Left renal pelvis (tissue), 4 donors: ENCODE measurements around the gene ATG7. TPM values are rescaled to one million over a fixed set of nuclear protein-coding genes. Genes with fewer than 3 reads are reported as not detected.
"Not testable (repeated sequence)": the region's sequence is repeated elsewhere in the genome, so short reads cannot be mapped to it uniquely, and the experiment has no call there.

ENCODE experiments used
- DNase-seq, 4 donors: peaks; one replicate each; pipeline ENCODE4 v3.0.0-alpha.2; 2013; ENCODE audit warnings: low read depth in 4 of 4, low spot score in 3 of 4
- polyA plus RNA-seq, 4 donors: library from polyadenylated mRNA; unstranded; fragments of 120-200 nt; gene quantifications; one replicate each; pipeline ENCODE4 v1.2.1, GENCODE V29; 2013; ENCODE audit not compliant: insufficient read length in 4 of 4

ATG7 gene
- polyA plus RNA-seq, 4 donors, result 23.5 to 26.3 (median 25.4) TPM

GRCh38 chr3:11346416-11346815 lies 74.2 kb downstream of the ATG7 start:
- no peak for DNase-seq

- not testable (repeated sequence) for DNase-seq
Measured at GRCh38 chr3:11348877-11349276, 76.7 kb downstream of the ATG7 start.

DNA sequence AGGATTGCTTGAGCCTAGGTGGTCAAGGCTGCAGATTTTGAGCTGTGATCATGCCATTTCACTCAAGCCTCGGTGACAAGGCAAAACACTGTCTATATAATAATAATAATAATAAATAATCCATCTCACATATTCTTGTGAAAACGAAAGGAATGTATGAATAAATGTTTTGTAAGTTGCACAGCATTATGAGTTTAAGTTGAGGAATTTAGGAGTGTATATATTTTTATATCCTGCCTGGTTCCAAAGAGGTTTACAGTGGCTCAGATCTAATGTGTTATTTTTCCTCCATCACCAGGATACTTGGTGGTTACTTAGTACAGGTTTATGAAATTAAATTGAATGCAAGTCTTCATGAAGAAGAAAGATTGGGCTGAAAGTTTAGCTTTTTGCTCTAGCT lies 77.2 kb downstream of the ATG7 start:
- DNase-seq, result no peak

DNA sequence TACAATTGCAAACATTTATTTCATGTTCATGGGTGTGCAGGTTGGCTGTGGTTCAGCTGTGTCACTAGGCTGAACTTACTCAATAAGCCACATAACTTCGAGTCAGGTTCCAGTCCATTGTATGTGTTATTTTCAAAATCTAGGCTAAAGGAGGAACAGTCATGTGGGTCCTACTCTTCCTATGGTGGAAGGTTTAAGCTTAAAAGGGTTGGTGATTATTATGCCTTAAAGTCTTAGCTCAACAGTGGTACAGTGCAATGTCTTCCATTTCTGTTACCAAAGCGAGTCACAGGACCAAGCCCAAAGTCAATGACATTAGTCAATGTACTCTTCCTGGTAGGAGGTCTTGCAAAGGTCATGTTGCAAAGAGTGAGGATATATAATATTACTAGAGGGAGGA lies 78.2 kb downstream of the ATG7 start:
- no peak for DNase-seq

DNA sequence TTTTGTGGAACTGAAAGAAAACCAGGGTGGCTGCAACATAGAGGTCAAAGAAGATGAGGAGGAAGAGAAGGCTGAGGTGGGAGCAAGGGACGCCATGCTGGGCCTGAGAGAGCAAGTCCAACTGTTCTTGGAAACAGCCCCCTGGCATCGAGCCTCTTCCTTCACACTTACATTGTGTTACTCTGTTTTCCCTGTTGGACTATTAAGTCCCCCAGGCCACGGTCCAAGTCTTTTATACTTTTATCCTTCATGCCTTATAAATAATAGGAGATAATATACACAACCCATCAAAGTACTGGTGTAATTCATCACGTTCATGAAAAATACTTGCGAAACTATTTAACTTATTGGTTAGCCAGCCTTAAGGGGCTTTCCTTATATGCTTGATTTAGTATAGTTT lies 79.3 kb downstream of the ATG7 start:
- no peak for DNase-seq

DNA sequence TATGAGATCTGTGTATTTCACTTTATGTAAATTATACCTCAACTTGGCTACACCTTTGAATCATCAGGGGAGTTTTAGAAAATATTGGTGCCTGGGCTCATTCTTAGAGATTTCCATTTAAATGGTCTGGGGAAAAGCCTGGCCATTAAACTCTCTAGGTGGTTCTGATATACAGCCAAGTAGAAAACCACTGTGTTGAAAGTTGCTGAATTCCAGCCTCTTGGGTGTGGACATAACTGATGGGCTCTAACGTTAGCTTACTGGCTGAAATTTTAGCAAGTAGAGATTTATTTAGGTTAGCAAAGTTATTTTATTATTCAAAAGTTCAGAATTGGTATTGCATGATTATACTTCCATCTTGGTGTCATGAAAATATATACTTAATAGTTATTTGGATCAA lies 84.1 kb downstream of the ATG7 start:
- DNase-seq, result no peak

DNA sequence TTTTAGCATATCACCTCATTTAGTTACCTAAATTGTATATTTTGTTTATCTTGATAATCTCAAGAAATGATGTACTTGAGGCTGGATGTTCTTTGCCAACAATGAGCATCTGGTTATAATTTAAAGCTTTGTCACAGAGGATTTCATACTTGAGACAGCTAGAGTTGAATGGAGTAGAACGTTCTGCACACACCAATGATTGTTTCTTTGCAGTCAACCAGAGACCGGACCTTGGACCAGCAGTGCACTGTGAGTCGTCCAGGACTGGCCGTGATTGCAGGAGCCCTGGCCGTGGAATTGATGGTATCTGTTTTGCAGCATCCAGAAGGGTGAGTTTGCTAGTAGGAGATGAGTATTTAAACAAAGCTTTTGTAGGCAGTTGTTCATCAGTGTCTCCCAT lies 90.4 kb downstream of the ATG7 start:
- no peak for DNase-seq

DNA sequence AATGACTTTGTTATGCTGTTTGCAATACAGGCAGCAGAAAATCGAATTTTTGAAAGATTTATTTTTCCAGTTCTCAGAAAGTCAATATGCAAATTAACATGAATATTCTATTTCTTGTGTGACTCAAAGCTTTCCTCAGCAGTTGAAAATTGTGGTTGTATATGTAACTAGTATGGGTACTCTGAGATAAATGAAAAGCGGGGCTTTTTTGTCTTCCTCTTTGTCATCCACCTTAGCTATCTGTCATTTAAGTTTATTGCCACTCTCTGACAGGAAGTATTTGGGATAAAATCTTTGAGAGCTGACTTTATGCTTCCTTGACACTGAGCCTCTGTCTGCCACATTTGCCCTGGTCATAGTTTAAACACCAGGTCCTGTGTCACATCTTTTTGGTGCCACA lies 91.5 kb downstream of the ATG7 start:
- no peak for DNase-seq

DNA sequence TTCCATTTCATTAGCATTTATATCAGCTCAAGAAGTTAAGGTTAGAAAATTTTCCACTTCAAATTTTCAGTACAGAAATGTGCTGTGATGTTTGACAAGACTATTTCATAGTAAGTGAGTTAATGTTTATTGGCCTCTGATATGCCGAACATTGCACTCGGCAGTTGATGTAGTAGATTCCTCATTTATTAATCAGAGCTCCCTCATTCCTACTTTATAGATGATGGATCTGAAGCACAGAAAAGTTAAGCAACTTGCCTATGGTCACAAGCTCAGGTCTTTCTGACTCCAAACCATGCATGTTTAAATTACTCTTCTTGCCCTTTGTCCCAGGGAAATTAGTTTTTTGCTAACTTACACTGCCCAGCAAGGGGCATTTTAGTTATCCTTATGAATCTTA lies 92.0 kb downstream of the ATG7 start:
- no peak for DNase-seq

DNA sequence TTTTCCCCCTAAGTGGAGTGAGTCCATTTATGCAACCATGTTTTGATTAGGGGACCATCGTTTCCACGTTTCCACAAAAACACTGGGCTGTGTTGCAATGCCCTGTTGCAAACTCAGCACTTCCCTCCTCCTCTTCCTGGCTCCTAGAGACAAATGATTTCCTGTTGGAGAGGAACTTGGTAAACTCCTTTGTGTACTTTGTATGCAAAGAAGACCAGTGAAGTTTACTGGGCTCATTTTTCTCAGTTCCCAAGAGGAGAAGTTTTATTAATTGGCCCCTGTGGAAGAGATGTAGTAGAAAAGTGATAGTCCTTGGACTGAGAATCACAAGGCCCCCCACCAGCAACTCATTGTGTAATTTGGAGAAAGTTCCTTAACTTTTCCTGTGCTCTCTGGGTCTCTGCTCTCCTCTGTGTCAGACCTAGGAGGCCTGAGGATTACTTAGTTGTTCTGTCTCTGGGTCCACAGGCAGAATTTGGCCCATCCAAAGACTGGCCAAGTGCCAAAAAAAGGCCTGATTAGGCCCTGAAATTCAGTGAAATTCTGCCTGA lies 95.0 kb downstream of the ATG7 start:
- DNase-seq, result no peak

DNA sequence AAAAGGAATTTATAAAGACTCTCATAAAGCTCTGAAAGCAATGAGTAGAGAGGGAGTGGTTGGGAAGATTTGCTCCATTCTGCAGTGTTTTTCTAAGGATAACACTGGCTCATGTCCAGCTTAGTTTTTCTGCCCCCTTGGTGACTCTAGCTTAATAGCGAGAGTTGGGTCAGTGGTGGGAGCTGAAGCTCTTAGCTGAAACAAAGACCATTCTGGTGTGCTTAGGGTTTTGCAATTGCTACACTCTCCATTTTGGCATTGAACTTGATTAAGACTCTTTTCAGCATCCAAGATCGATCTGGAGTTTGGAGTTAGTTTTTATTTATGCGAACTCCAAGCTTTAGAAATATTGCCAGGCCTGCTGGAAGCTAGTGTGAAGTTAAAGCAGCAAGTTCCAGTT lies 98.0 kb downstream of the ATG7 start:
- no peak for DNase-seq

DNA sequence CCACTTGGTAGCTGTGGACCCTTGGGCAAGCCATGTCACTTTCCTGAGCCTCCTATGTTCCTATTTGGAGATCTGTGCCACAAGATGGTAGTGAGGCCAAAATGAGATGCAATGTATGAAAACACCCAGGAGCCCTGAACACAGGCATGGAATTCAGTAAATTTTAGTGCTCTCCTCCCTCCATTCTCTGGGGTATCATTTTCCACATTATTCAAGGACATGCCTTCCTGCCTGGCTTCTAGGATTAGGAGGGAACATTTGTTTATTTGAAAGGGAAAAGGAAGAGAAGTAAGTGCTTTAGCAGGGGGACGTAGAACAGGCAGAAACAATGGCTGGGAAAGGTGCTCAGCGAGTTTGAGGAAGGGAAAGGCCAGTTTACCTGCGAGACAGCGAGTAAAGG lies 98.8 kb downstream of the ATG7 start:
- no peak for DNase-seq

- no peak for DNase-seq
Measured at GRCh38 chr3:11371747-11372146, 99.5 kb downstream of the ATG7 start.

DNA sequence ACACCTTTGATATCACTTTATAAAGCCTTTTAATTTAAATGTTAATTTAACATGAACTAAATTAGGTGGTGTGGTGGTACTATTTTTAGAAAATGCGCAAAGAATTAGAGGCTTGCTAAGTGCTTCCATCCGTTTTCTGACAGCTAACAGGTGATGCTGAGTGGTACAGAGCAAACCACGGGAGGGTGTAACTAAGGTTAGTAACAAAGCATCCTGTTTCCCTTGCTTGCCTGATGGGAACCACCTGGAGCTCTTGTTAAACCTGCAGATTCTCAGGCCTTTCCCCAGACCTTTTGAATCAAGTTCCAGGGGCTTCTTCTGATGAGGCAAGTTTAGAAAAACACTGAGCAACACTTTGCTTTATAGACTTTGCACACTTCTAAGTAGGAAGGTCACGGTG lies 101.0 kb downstream of the ATG7 start:
- no peak for DNase-seq

DNA sequence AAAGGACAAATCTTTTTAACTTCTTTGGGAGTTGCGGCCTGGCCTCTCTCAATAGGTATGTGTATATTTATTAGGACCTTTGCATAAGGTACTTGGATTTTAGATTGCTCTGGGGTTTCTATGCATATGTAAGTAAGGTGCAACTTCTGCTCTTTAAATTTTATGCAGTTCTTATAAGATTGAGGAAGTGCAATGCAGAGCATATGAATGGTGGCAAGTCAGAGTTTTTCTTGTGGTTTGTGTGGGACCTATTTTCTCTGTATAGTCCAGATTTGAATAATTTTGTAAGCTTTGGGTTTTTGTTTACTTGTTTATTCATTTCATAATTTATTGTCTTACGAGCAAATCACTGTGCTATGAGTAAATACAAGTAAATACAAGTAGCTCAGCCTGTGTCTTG lies 101.5 kb downstream of the ATG7 start:
- DNase-seq, result no peak

DNA sequence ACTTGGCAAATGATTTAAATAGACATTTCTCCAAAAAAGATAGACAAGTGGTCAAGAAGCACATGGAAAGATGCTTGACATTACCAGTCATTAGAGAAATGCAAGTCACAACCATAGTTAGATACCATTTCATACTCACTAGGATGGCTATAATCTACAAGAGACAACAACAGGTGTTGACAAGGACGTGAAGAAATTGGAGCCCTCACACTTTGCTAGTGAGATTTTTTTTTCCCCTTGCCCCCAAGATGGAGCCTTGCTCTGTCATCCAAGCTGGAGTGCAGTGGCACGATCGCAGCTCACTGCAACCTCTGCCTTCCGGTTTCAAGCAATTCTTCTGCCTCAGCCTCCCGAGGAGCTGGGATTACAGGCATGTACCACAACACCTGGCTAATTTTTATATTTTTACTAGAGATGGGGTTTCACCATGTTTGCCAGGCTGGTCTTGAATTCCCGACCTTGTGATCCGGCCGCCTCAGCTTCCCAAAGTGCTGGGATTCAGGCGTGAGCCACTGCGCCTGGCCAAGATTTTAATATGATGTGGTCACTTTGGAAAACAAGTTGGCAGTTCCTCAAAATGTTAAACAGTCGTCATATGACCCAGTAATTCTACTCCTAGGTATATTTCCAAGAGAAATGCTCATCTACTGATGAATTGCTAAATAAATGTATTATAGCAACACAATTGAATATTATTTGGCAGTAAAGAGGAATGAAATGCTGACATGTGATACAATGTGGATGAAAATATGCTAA lies 103.3 kb downstream of the ATG7 start:
- DNase-seq, result no peak

DNA sequence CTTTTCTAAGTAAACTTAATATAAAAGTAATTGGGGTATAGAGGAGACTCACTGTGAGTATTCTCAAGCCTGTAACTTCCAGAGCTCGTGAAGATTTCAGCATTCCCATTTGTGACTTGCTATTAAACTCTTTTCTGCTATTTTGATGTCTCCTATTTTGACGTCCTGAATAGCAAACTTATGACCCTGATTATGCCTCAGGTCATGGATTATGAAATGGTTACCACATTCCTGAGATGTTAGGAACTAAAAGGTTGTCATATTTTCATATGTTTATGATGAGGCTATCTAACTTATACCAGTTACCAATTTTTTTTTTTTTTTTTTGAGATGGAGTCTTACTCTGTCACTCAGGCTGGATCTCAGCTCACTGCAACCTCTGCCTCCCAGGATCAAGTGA lies 105.5 kb downstream of the ATG7 start:
- no peak for DNase-seq

DNA sequence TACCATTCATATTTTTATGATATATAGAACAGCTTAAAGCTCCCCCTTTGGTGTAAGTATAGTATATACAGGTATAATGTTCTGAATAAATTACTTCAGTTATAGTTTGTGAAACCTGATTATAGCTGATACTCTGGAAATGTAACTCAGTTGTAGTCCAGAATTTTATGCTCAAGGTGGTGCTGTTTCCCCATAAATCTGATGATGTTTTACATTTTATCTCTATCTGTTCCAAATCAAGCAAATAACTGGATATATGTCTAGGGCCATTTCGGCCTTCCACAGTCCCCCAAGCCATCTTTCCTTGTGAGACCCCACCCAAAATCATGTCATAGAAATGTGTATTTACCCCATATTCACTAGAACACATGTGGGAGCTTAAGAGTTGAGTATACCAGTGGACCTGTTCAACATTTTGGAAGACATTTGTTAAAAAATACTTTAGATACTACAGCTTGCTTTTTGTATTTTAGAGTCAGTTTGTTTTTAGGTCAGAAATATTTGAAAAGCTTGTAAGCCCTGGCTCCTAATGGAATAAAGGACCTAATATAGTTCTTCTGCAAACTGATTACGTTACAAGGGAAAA lies 107.1 kb downstream of the ATG7 start:
- DNase-seq, result no peak

GRCh38 chr3:11379824-11380701 lies 107.9 kb downstream of the ATG7 start:
- no peak for DNase-seq

DNA sequence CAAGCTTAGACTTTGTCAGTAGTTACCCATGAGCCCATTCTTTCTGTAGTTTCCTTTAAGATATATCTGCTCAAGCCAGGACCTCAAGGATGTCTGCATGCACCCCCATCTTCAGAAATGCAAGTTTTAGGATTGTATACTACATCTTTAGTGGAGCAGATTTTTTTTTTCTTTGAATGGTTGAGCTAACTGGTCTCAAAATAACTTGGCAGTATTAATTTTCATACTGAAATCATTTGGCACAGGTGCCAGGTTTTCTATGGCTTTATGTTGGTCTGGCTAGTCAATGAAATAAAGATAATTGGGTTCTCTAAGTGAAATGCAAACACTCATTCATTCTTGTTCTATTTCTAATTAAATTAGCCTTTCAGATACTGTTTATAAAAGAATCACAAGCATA lies 108.9 kb downstream of the ATG7 start:
- DNase-seq, result no peak

DNA sequence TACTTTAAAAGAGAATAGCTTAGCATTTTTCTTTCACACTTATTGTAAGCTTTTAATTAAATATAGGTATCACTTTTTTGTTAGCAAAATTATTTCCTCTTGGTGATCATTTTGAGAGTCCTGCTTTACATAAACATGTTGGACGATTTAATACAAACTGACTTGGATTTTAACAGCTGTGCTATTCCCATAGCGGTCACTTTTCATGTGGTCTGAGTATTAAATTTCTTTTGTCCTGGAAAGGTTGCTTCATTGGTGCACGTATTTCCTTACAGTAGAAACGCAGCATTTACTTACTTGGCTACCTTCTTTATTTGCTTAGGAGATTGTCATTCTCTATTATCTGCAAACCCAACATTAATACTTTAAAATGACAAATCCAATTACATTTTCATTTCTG lies 109.4 kb downstream of the ATG7 start:
- no peak for DNase-seq
